Activated T-cell treated with anti-CD3 and anti-CD28 coated beads for 4 hours (primary cell): ENCODE results near the gene RGMB.

ENCODE experiments used
- DNase-seq: peaks from one replicate; pipeline ENCODE4 v3.0.0-alpha.2; 2020

The RGMB gene

GRCh38 chr5:98768160-98768959 is 5.1 kb upstream of the RGMB start:
- no peak for DNase-seq

GRCh38 chr5:98768960-98769209 is 4.6 kb upstream of the RGMB start:
- DNase-seq: no peak

GRCh38 chr5:98769210-98769958 is 4.1 kb upstream of the RGMB start:
- peak; percentile 27 for DNase-seq

GRCh38 chr5:98769959-98770208 is 3.6 kb upstream of the RGMB start:
- no peak for DNase-seq

DNA sequence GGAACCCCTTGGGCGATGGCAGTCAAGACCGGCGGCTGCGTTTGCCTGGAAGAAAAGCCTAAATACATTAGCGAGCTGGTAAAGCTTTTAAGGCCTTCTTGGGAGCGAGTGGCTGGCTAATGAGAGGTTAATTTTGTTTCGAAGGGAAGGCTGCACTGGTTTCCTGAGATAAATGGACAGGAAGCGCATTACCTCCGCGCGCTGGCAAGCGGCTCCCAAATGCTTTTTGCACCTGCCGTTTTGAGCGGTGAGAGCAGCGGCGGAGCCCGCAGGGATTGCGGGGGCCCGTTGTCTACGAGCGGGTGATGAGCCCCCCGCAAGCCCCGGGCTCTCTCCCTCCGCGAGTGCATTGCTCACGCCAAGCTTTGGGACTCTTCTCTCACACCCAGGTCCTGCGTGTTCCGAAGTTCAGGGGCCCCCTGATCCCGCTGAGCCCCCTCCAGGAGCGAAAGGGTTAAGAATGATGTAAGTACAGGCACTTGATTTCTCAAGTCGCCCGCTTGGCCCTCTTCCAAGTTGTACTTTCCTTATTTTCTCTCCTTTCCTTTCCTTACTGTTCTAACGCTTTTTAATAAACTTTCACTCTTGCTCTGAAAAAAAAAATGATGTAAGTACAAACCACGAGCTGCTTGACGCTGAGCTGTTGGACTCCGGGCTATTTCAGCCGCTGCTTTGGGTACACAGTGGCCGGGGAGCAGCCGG is 3.1 kb upstream of the RGMB start:
- no peak for DNase-seq

DNA sequence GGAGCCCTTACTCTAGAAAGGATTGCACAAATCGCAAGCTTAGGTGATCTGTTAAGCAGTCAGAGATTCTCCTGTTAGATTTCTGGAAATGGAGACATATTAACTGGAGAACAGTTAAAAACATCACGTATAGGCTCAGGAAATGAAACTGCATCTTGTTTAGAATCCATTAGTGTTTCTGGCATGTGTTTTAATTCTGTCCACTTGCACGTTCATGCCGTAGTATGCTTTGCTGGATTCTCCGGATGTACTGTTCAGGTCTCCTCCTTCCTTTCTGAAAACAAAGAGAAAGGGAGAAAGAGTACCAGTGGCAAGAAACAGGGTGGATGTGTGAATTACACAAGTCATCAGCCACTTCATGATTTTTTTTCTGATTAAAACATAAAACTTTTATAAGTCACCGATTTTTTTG is 2.5 kb upstream of the RGMB start:
- no peak for DNase-seq

- peak; percentile 53 for DNase-seq
Observed at GRCh38 chr5:98771382-98772109, 1.9 kb upstream of the RGMB start.

- DNase-seq: peak; percentile 40
Observed at GRCh38 chr5:98772415-98773213, 849 bp upstream of the RGMB start.

GRCh38 chr5:98773214-98773463 is 324 bp upstream of the RGMB start:
- DNase-seq: no peak

- peak; percentile 42 for DNase-seq
Observed at GRCh38 chr5:98774192-98775033, 950 bp downstream of the RGMB start.

DNA sequence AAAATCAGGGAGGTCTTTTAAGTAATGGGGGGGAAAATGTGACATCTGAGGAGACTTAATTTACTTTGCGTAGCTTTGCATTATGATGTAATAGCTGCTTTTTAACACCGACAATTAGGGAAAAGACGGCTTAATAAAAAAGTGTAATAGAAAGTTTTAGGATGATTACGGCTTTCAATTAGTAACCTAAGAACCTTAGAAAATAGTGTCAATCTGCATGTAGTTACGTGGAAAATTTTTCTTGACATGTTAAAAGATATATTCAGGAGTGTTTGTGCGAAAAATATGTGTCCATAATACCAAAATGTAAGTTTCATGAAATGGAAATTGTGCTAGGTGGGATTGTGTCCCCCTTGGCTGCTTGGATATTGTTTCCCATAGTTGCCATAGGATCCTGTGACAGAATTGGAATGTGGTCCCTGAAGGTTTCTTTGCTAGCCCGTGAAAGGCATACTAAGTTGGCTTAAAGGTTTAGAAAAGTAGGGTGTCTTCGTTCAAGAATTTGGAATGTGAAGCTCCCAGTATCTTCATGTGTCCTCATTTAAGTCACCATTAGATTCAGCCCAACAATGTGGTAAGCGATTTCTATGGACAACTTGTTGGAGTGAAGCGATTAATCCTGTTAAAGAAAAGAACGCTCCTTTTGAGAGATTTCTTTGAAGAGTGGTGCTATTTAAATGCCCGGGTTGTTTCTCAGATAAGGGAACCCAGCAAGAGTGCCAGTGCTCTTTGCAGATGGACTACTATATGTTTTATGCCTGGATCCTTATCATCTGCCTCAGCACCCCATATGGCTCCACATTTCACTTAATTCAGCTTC is 2.0 kb downstream of the RGMB start:
- no peak for DNase-seq

GRCh38 chr5:98776066-98776705 is 2.7 kb downstream of the RGMB start:
- no peak for DNase-seq

DNA sequence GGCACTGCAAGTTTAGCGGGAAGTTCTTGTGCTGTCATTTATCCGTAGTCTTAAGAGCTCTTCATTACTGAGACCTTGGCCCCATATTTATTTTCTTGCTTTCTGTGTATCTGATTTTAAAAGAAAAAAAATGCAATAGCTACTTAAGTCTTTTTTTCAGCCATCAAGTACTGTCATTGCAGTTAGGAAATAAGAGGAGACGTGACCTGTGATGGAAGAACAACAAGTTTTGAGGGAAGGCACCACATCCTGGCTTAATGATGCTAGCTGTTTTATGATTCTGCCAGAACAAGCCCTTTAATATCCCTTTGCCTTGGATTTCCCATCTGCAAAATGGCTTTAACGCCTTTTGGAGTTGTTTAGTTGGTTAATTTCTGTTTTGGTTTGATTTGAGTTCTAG is 3.8 kb downstream of the RGMB start:
- no peak for DNase-seq

DNA sequence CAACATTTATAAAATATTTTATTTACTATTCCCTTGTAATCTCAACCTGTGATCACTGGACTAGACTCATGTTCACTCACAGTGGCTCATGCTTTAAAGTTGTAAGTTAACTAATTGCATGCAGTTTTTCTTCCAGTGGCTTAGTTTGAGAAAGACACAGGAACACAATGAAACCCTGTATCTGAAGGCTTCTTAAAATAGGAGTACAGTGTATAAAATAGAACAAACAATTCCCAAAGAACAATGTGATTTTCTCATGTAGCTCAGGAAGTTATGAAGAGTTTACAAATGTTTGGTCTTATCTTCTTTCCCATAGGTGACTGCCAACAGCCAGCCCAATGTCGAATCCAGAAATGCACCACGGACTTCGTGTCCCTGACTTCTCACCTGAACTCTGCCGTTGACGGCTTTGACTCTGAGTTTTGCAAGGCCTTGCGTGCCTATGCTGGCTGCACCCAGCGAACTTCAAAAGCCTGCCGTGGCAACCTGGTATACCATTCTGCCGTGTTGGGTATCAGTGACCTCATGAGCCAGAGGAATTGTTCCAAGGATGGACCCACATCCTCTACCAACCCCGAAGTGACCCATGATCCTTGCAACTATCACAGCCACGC is 5.9 kb downstream of the RGMB start:
- DNase-seq: no peak

GRCh38 chr5:98780390-98780789 is 6.9 kb downstream of the RGMB start:
- DNase-seq: no peak

- DNase-seq: no peak
Observed at GRCh38 chr5:98781520-98781919, 8.1 kb downstream of the RGMB start.

DNA sequence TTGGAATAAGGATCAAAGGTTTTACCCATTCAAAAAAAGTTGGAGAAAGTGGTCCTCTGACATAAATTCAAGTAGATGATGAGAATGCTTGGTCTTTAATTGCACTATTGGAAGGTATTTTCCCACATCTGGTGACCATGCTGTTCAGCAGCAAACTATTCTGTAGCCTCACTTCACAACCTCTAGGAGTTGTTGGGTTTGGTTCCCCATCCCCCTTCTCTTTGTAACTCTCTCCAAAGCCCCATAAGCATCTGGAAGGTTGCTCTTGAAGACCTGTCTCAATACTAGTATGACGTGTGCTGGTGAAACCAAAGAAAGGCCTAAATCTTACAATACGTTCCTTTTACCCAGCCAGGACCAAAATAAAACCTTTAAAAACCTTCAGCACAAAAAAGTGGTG is 8.5 kb downstream of the RGMB start:
- no peak for DNase-seq

- no peak for DNase-seq
Observed at GRCh38 chr5:98783051-98783649, 9.7 kb downstream of the RGMB start.

DNA sequence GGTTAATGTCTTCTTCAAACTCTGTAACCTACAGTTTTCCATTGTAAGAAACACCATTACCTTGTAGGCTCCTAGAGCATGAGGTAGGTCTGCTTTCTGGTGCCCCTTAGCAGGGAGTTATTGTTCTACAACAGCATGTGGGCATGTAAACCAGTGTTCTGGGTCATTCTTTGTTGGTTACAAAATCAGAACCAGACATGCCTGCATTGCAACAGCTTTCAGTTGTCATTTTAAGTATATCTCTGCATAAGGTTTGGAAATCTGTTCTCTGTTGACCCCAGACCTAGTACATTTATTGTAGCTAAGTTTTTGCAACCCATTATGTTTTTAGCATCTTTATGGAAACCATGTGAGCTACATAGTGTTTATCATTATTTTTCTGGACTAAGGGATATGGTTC is 10.9 kb downstream of the RGMB start:
- no peak for DNase-seq

DNA sequence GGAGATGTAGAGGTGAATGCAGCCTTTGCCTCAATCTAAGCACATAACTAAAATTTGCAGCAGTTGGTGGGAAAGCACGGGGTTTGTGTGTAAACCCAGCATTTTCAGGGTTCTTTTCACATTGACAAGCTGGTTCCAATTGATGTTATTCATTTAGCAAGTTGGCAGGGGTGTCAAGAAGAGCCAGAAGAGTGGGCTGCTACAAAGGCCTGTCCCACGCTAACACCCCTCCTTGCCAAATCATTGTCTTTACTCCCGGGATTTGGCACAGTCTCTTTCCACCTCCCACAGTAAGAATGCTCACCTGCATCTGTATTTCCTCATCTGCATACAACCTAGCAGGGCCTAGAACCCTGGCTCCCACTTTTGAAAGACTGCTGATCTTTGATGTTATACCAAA is 11.8 kb downstream of the RGMB start:
- DNase-seq: no peak
